ENCODE measurements around the gene CCDC149. TPM values are rescaled to one million over a fixed set of nuclear protein-coding genes. Genes with fewer than 3 reads are reported as not detected.

Gene CCDC149
- total and polyA plus RNA-seq, 4 donors, result 1.4 to 11.2 (median 3.4) TPM

- Histone ChIP-seq H3K9me3 (ENCODE audit: control insufficient read depth in 4 of 4, low read length in 3 of 4) (peaks cover 0 to 5% (median 1%) of the 10 kb centered on the region in 4 donors), H3K36me3 (ENCODE audit: control insufficient read depth in 4 of 4, insufficient read depth in 3 of 4, low read depth in 1 of 4, low read length in 3 of 4) (no peaks in the 10 kb centered on the region), H3K27me3 (ENCODE audit: control insufficient read depth in 4 of 4, insufficient read depth in 4 of 4, low read length in 3 of 4) (no peaks in the 10 kb centered on the region), H3K27ac (ENCODE audit: low read depth in 1 of 2, low read length in 2 of 2) (no peak overlapping the region), H3K4me3 (ENCODE audit: low read depth in 1 of 3, low read length in 3 of 3) (no peak overlapping the region), H3K9ac (ENCODE audit: low read depth in 1 of 2, low read length in 2 of 2) (no peak overlapping the region), H3K4me1 (ENCODE audit: control insufficient read depth in 4 of 4, insufficient read depth in 4 of 4, low read length in 3 of 4) (peaks cover 0 to 3% (median 2%) of the 10 kb centered on the region in 4 donors)
- TF ChIP-seq YY1 (IDR thresholded peaks at IDR 0.05), result no peak
- TF ChIP-seq RAD21 (IDR thresholded peaks at IDR 0.05), result peak in 1 of 2 donors; percentile 19
- DNase-seq (ENCODE audit: low spot score), result no peak
- 69% methylated on average over 8 of the region's 8 CpGs for WGBS
Observed at GRCh38 chr4:24915121-24915922, 2.5 kb upstream of the CCDC149 start.

- DNase-seq (ENCODE audit: low spot score), result no peak
- TF ChIP-seq NR2F2 (IDR thresholded peaks at IDR 0.05), result no peak
Observed at GRCh38 chr4:24914460-24914859, 1.6 kb upstream of the CCDC149 start.

GRCh38 chr4:24913119-24913485, 260 bp upstream of the CCDC149 start:
- no peak for TF ChIP-seq HNF4A (conservative IDR thresholded peaks at IDR 0.05)
- no peak for TF ChIP-seq ATF3 (IDR thresholded peaks at IDR 0.05)
- no peak for TF ChIP-seq MAX (IDR thresholded peaks at IDR 0.05)
- TF ChIP-seq, protein P1, sequence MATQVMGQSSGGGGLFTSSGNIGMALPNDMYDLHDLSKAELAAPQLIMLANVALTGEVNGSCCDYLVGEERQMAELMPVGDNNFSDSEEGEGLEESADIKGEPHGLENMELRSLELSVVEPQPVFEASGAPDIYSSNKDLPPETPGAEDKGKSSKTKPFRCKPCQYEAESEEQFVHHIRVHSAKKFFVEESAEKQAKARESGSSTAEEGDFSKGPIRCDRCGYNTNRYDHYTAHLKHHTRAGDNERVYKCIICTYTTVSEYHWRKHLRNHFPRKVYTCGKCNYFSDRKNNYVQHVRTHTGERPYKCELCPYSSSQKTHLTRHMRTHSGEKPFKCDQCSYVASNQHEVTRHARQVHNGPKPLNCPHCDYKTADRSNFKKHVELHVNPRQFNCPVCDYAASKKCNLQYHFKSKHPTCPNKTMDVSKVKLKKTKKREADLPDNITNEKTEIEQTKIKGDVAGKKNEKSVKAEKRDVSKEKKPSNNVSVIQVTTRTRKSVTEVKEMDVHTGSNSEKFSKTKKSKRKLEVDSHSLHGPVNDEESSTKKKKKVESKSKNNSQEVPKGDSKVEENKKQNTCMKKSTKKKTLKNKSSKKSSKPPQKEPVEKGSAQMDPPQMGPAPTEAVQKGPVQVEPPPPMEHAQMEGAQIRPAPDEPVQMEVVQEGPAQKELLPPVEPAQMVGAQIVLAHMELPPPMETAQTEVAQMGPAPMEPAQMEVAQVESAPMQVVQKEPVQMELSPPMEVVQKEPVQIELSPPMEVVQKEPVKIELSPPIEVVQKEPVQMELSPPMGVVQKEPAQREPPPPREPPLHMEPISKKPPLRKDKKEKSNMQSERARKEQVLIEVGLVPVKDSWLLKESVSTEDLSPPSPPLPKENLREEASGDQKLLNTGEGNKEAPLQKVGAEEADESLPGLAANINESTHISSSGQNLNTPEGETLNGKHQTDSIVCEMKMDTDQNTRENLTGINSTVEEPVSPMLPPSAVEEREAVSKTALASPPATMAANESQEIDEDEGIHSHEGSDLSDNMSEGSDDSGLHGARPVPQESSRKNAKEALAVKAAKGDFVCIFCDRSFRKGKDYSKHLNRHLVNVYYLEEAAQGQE (IDR thresholded peaks at IDR 0.05), result no peak
- TF ChIP-seq TAF1 (conservative IDR thresholded peaks at IDR 0.05), result no peak
- no peak for TF ChIP-seq RAD21 (IDR thresholded peaks at IDR 0.05)
- 25% methylated on average over 25 of the region's 25 CpGs for WGBS
- H3K4me1 ChIP-seq (ENCODE audit: control insufficient read depth in 4 of 4, insufficient read depth in 4 of 4, low read length in 3 of 4), result peaks cover 0 to 3% (median 2%) of the 10 kb centered on the region in 4 donors
- peak overlapping the region in 2 of 3 donors; percentile 70 to 79 for H3K4me3 ChIP-seq (ENCODE audit: low read depth in 1 of 3, low read length in 3 of 3)
- H3K36me3 ChIP-seq (ENCODE audit: control insufficient read depth in 4 of 4, insufficient read depth in 3 of 4, low read depth in 1 of 4, low read length in 3 of 4), result peaks cover 0 to 7% (median 4%) of the 10 kb centered on the region in 4 donors
- H3K9ac ChIP-seq (ENCODE audit: low read depth in 1 of 2, low read length in 2 of 2), result peak overlapping the region in 1 of 2 donors; percentile 27
- no peaks in the 10 kb centered on the region for H3K27me3 ChIP-seq (ENCODE audit: control insufficient read depth in 4 of 4, insufficient read depth in 4 of 4, low read length in 3 of 4)
- H3K27ac ChIP-seq (ENCODE audit: low read depth in 1 of 2, low read length in 2 of 2), result peak overlapping the region; percentile 57 to 67
- H3K9me3 ChIP-seq (ENCODE audit: control insufficient read depth in 4 of 4, low read length in 3 of 4), result no peaks in the 10 kb centered on the region
- no peak for DNase-seq (ENCODE audit: low spot score)

More at GRCh38 chr4:24914460-24914859, 1.6 kb upstream of the CCDC149 start:
- H3K27ac ChIP-seq (ENCODE audit: low read depth in 1 of 2, low read length in 2 of 2), result no peak overlapping the region
- H3K36me3 ChIP-seq (ENCODE audit: control insufficient read depth in 4 of 4, insufficient read depth in 3 of 4, low read depth in 1 of 4, low read length in 3 of 4), result peaks cover 0 to 4% (median 0%) of the 10 kb centered on the region in 4 donors
- H3K4me1 ChIP-seq (ENCODE audit: control insufficient read depth in 4 of 4, insufficient read depth in 4 of 4, low read length in 3 of 4), result peaks cover 0 to 3% (median 2%) of the 10 kb centered on the region in 4 donors
- 95% methylated on average over 6 of the region's 6 CpGs for WGBS
- no peaks in the 10 kb centered on the region for H3K9me3 ChIP-seq (ENCODE audit: control insufficient read depth in 4 of 4, low read length in 3 of 4)
- H3K27me3 ChIP-seq (ENCODE audit: control insufficient read depth in 4 of 4, insufficient read depth in 4 of 4, low read length in 3 of 4), result no peaks in the 10 kb centered on the region
- H3K4me3 ChIP-seq (ENCODE audit: low read depth in 1 of 3, low read length in 3 of 3), result no peak overlapping the region
- H3K9ac ChIP-seq (ENCODE audit: low read depth in 1 of 2, low read length in 2 of 2), result no peak overlapping the region

All from liver (tissue), 9 donors.